K562 (cell line): Measurements from ENCODE around the gene PEX11B. TPM values are rescaled to one million over a fixed set of nuclear protein-coding genes. Genes with fewer than 3 reads are reported as not detected.

Source experiments
- C11orf30 ChIP-seq: fragments of 450-650 bp; IDR thresholded peaks from 2 replicates; pipeline ENCODE4 v1.6.1; 2016; ENCODE audit warnings: low read depth, mild to moderate bottlenecking
- ELK3 ChIP-seq: fragments of 450-650 bp; formaldehyde crosslinking; IDR thresholded peaks from 2 replicates; pipeline ENCODE4 v1.4.0; 2020; ENCODE audit warnings: mild to moderate bottlenecking
- FOXJ3 ChIP-seq: sonication (generic); formaldehyde crosslinking; IDR thresholded peaks from 2 replicates; pipeline ENCODE4 v1.4.0; 2020; ENCODE audit warnings: mild to moderate bottlenecking, missing genetic modification reagents
- HDAC8 ChIP-seq: fragments of 450-650 bp; IDR thresholded peaks from 2 replicates; pipeline ENCODE4 v1.6.1; 2016; ENCODE audit warnings: mild to moderate bottlenecking, missing genetic modification characterization, moderate library complexity, missing compliant biosample characterization
- HDGF ChIP-seq: fragments of 450-650 bp; IDR thresholded peaks from 2 replicates; pipeline ENCODE4 v1.6.1; 2016
- MTA1 ChIP-seq: fragments of 450-650 bp; IDR thresholded peaks from 2 replicates; pipeline ENCODE4 v1.6.1; 2017; ENCODE audit warnings: borderline replicate concordance
- NFIX ChIP-seq: fragments of 250-450 bp; sonication (Bioruptor Pico); IDR thresholded peaks from 2 replicates; pipeline ENCODE4 v1.4.0; 2020; ENCODE audit warnings: low read depth, mild to moderate bottlenecking, moderate library complexity
- NR2C1 ChIP-seq, 2 experiments: fragments of 450-650 bp; IDR thresholded peaks; 2 replicates each; pipeline ENCODE4 v1.6.1; 2017; ENCODE audit warnings: mild to moderate bottlenecking in 2 of 2, antibody characterized with exemption in 1 of 2, inconsistent platforms in 1 of 2, missing compliant biosample characterization in 1 of 2, missing genetic modification characterization in 1 of 2
- PML ChIP-seq: IDR thresholded peaks from 2 replicates; pipeline ENCODE4 v1.6.1; 2012; ENCODE audit warnings: low read length, inconsistent platforms
- PTTG1 ChIP-seq: fragments of 450-650 bp; IDR thresholded peaks from 2 replicates; pipeline ENCODE4 v1.6.1; 2016; ENCODE audit warnings: low read depth, mild to moderate bottlenecking, missing genetic modification characterization, missing compliant biosample characterization
- RBM15 ChIP-seq: fragments of 200-400 bp; formaldehyde crosslinking; IDR thresholded peaks from 2 replicates; pipeline ENCODE4 v1.6.1; 2018; ENCODE audit warnings: mild to moderate bottlenecking, low read length, moderate library complexity; ENCODE audit not compliant: insufficient read depth
- SRF ChIP-seq, 2 experiments: fragments of 250-450, 450-650 bp in 1 of 2; sonication (Bioruptor Pico) in 1 of 2; sonication (generic) in 1 of 2; formaldehyde crosslinking; IDR thresholded peaks; 2 replicates each; pipeline versions ENCODE4 v1.5.0 to v1.5.1; 2020 to 2022; ENCODE audit warnings: mild to moderate bottlenecking in 1 of 2, missing genetic modification reagents in 1 of 2
- UBTF ChIP-seq, 2 experiments: IDR thresholded peaks; 2 replicates each; pipeline ENCODE4 v1.6.1; 2012; ENCODE audit warnings: improper control_type of control experiment in 2 of 2, low read depth in 2 of 2, low read length in 2 of 2, borderline replicate concordance in 1 of 2
- ZBTB7A ChIP-seq: IDR thresholded peaks from 2 replicates; pipeline ENCODE4 v1.6.1; 2011; ENCODE audit warnings: low read depth, mild to moderate bottlenecking, low read length, moderate library complexity, borderline replicate concordance; ENCODE audit not compliant: control insufficient read depth
- ZC3H4 ChIP-seq: sonication (generic); formaldehyde crosslinking; IDR thresholded peaks from 2 replicates; pipeline ENCODE4 v1.9.0; 2021; ENCODE audit warnings: missing genetic modification reagents, borderline replicate concordance
- ZNF24 ChIP-seq: fragments of 450-650 bp; IDR thresholded peaks from 2 replicates; pipeline ENCODE4 v1.6.1; 2016
- polyA plus RNA-seq, 8 experiments: library from polyadenylated mRNA; depleted of rRNA in 4 of 8; stranded (reverse) in 5 of 8; unstranded in 3 of 8; fragments of >200 nt; fragmentation: Nextera tagmentation in 2 of 8; fragmentation: Illumina TruSeq in 1 of 8; extraction: Ambion mirVana in 2 of 8; extraction: Trizol in 1 of 8; gene quantifications; 2 replicates each; pipeline versions ENCODE4 v1.2.1 to v1.2.3, GENCODE V29; 2011 to 2014; ENCODE audit warnings: inconsistent platforms in 1 of 8, missing spikeins in 1 of 8
- total RNA-seq, 7 experiments: library from RNA; depleted of rRNA in 6 of 7; stranded (reverse); fragments of >200 nt in 6 of 7; fragmentation: Illumina TruSeq in 2 of 7; extraction: Trizol in 2 of 7; gene quantifications; 2 replicates each; pipeline versions ENCODE4 v1.2.1 to v1.2.3, GENCODE V29; 2011 to 2021; ENCODE audit warnings: low replicate concordance in 1 of 7
- TF ChIP-seq, protein P1 (sequence below), 2 experiments: fragments of 250-450 bp in 1 of 2; fragments of 450-650 bp in 1 of 2; sonication (Bioruptor Pico) in 1 of 2; IDR thresholded peaks; 2 replicates each; pipeline versions ENCODE4 v1.6.1 to v1.8.0; 2016 to 2021; ENCODE audit warnings: mild to moderate bottlenecking in 2 of 2, moderate library complexity in 2 of 2, missing compliant biosample characterization in 1 of 2, missing genetic modification characterization in 1 of 2
- TF ChIP-seq, protein P2 (sequence below): sonication (generic); formaldehyde crosslinking; IDR thresholded peaks from 2 replicates; pipeline ENCODE4 v1.8.0; 2022; ENCODE audit warnings: missing genetic modification reagents, mild to moderate bottlenecking, borderline replicate concordance
- TF ChIP-seq, protein P3 (sequence below): fragments of 250-450 bp; sonication (Bioruptor Pico); IDR thresholded peaks from 2 replicates; pipeline ENCODE4 v1.4.0; 2020; ENCODE audit warnings: mild to moderate bottlenecking, moderate library complexity, borderline replicate concordance

PEX11B gene
- total and polyA plus RNA-seq, 9 of the 15 experiments (the other 6 are each of a cell fraction or from before 2014, with no cell fraction given) = 13.2 to 60.0 (median 21.7) TPM

- TF ChIP-seq ZC3H4 (CRISPR knock-in tag) (no peak), HDGF (no peak), MTA1 (0 out of 2 replicates have a peak, but pooled peaks have one; percentile 18), FOXJ3 (CRISPR knock-in tag) (no peak), PML (0 out of 2 replicates have a peak, but pooled peaks have one; percentile 17), ZBTB7A (peak; percentile 9; the same call in 1 of the 2 replicates), ELK3 (CRISPR knock-in tag) (no peak), ZNF24 (no peak), SRF (CRISPR knock-in tag; IDR thresholded peaks at IDR 0.05) (no peak), NFIX (CRISPR knock-in tag) (no peak), HDAC8 (no peak), NR2C1 (IDR thresholded peaks at IDR 0.05) (peak; percentile 49), NR2C1 (tag; IDR thresholded peaks at IDR 0.05) (no peak), PTTG1 (tag) (no peak), RBM15 (no peak), UBTF (IDR thresholded peaks at IDR 0.05; ENCODE audit: borderline replicate concordance in 1 of 2, low read depth in 2 of 2, low read length in 2 of 2) (no peak; a peak in 1 of 4 replicates), C11orf30 (peak; percentile 76)
- TF ChIP-seq, protein P1, sequence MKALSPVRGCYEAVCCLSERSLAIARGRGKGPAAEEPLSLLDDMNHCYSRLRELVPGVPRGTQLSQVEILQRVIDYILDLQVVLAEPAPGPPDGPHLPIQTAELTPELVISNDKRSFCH (CRISPR knock-in tag; IDR thresholded peaks at IDR 0.05) = no peak
- TF ChIP-seq, protein P1 (tag; IDR thresholded peaks at IDR 0.05) = 0 out of 2 replicates have a peak, but pooled peaks have one; percentile 39
- TF ChIP-seq, protein P2, sequence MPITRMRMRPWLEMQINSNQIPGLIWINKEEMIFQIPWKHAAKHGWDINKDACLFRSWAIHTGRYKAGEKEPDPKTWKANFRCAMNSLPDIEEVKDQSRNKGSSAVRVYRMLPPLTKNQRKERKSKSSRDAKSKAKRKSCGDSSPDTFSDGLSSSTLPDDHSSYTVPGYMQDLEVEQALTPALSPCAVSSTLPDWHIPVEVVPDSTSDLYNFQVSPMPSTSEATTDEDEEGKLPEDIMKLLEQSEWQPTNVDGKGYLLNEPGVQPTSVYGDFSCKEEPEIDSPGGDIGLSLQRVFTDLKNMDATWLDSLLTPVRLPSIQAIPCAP = no peak
- TF ChIP-seq, protein P3, sequence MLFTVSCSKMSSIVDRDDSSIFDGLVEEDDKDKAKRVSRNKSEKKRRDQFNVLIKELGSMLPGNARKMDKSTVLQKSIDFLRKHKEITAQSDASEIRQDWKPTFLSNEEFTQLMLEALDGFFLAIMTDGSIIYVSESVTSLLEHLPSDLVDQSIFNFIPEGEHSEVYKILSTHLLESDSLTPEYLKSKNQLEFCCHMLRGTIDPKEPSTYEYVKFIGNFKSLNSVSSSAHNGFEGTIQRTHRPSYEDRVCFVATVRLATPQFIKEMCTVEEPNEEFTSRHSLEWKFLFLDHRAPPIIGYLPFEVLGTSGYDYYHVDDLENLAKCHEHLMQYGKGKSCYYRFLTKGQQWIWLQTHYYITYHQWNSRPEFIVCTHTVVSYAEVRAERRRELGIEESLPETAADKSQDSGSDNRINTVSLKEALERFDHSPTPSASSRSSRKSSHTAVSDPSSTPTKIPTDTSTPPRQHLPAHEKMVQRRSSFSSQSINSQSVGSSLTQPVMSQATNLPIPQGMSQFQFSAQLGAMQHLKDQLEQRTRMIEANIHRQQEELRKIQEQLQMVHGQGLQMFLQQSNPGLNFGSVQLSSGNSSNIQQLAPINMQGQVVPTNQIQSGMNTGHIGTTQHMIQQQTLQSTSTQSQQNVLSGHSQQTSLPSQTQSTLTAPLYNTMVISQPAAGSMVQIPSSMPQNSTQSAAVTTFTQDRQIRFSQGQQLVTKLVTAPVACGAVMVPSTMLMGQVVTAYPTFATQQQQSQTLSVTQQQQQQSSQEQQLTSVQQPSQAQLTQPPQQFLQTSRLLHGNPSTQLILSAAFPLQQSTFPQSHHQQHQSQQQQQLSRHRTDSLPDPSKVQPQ (CRISPR knock-in tag) = no peak
These were observed at the start of gene PEX11B (continued) for GRCh38 chr1:145918144-145918991.
